ENCODE results near the gene INHA.

Gene INHA

DNA sequence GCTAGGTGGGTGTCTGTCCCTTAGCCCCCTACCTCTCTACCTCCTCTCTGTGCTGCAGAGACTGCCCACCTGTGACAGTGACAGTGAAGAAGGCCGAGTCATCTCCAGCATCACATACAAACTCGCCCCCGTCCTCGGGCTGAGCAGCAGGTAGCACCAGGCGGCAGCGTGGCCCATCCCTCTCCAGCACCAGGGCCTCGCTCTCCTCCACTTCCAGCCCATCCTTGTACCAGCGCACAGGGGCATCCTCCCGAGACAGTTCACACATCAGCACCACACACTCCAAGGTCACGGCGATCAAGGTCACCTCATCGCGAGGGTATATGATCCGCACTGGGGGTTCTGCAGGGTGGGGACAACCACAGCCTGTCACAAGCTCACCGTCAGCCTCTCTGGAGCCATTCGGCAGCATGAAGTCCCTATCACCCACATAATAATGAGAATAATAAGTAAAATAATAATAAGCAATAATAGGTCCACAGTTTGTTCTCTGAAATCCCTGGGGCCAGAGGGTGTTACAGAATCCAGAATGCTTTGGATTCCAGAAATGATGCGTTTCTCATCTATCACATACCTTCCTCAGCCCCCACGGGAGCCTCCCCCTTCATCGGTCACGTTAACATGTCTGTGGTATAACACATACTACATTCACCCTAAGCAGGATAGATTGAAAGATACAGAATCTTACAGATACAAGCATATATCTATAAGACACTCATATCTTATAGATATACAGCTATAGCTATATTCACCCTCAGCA lies 12.8 kb upstream of the INHA start:
- DNase-seq = no peak

DNA sequence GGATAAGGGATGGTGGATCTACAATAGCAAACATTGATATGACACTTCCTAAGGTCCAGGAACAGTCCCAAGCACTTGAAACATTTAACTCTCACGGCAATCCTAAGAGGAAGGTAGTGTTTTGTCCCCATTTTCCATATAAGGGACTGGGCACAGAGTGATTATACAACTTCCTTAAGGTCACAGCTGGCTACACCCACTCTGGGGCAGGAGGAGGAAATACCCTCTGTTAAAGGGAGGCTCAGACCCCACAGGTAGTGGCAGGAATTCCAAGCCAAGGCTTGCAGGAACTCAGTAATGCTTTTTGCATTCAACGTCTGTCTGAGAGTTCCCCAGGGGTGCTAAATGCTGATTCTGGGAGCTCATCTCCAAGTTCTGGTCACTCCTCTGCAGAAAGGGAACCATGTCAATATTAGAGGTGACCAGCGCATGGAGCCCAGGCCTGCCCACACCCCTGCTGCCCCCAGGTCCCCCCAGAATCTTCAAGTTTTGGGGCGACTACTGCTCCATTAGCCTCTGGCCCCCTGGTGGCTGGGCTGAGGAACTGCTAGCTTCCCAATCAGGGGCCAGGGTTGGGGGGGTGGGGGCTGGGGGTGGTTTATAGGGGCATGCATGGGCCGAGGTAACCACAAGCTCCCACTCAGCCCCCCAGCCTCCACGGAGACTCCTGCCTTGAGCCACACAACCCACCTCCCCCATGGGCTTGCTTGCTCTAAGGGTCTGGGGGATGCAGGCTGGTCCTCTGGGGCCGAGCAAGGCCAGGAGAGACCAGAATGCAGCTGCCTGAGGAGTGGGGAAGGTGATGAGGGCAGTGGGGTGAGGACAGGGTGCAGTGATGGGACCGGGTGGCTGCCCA lies 11.8 kb upstream of the INHA start:
- no peak for DNase-seq

DNA sequence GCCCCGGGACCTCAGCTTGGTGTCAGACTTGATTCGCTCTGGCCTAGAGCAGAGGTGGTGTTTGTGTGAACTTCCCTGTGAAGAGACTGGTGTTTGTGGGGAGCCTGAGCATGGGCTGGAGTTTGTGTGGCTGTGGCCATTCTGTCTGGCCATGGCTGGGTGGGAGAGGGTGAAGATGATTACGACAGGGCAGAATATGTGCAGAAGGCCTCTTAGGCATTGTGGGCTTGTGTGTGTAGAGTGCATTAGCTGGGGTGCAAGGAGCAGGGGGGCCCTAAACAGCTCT lies 11.3 kb upstream of the INHA start:
- no peak for DNase-seq

DNA sequence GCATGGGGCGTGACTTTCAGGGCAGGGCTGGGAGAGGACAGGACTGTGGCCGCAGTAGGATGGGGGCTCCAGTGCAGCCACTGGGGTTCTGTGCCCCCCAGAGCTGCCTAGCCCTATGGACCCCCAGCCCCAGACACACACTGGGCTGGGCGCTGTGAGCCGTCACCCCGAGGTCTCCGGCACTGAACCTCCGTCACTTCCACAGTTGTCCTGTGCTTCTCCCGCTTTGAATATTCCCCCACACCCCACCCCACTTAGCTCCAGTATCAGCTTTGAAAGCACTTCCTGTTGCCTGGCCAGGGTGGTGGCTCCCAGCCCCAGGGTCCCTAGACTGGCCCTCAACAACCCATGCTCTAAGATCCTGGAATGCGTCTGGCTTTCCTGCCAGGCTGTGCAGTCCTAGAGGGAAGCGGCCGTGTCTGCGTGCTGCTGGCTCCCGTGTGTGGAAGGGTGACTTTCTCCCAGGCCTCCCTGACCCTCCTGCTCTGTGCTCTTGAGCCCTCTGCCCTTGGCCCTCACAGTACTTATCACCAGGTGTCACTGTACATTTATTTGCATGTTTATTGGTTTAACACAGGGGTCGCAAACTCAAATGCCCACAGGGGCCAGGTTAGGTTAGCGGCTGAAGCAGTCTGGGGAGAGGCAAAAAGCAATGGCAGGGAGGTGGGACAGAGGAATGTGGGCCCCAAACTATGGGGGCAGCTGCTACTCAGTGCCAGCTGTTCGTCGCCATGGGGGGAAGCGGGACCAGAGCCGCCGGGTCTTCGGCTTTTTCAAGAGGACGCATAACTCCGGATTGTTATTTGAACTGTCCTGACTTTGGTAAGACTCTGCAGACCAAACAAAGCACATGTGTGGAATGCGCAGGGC lies 10.7 kb upstream of the INHA start:
- DNase-seq = no peak

DNA sequence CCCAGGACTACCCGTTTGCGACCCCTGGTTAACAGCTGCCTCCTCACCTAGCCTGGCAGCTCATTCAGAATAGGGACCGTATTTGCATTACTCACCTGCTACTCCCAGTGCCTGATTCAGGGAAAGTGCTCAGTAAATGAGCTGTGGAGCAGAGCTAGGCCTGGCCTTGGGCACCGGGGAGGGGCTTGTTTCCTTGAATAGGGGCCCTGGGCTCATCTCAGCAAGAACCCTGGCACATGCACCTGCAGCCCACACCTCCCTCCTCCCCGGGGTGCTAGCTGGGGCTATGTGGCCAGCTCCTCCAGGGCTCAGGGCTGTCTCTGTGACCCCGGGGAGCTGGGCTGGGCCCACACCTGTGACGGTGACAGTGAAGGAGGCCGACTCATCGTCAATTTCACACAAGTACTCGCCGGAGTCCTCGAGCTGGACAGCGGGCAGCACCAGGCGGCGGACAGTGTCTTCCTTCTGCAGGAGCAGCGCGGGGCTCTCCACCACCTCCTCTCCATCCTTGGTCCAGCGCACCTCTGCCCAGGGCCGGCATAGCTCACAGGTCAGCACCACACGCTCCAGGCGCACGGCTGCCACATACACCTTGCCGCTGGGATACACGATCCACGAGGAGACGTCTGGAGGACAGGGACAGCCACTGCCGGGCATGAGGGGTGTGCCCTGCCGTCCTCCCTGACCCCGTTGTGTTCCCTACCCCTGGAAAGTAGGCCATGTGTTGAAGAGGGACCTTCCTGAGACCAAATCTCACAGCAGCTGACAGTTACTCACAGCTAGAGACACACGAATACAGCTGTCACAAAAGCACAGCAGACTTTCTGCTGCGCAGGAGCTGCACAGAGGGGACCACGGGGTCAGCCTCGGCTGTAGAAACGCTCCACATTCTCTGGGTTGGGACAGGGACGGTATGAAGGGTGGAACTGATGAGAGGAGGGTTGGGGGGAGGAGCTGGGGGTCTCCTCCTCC lies 9.8 kb upstream of the INHA start:
- DNase-seq = no peak

DNA sequence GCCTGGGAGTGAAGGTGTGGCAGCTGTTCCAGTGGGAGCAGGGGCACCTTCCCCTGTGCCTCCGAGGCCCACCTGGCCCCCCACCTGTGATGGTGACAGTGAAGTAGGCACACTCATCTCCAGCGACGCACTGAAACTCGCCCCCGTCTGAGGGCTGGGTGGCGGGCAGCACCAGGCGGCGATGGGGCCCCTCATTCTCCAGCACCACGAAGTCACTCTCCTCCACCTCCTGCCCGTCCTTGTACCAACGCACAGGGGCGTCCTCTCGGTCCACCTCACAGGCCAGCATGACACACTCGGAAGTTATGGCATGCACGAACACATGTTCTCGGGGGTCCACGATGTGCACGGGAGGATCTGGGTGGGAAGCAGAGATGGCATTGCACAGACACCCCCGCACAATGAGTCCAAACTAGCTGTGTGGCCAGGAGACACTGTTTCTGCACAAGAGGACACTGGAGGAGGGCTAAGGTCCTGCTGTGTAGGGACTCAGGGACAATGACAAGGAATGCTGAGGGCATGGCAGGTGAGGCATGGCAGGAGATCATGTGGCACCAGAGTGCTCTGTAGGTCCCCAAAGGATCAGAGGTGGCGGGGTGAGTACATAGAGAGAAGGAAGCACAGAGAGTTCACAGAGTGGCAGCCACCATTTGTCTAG lies 8.7 kb upstream of the INHA start:
- DNase-seq = no peak

DNA sequence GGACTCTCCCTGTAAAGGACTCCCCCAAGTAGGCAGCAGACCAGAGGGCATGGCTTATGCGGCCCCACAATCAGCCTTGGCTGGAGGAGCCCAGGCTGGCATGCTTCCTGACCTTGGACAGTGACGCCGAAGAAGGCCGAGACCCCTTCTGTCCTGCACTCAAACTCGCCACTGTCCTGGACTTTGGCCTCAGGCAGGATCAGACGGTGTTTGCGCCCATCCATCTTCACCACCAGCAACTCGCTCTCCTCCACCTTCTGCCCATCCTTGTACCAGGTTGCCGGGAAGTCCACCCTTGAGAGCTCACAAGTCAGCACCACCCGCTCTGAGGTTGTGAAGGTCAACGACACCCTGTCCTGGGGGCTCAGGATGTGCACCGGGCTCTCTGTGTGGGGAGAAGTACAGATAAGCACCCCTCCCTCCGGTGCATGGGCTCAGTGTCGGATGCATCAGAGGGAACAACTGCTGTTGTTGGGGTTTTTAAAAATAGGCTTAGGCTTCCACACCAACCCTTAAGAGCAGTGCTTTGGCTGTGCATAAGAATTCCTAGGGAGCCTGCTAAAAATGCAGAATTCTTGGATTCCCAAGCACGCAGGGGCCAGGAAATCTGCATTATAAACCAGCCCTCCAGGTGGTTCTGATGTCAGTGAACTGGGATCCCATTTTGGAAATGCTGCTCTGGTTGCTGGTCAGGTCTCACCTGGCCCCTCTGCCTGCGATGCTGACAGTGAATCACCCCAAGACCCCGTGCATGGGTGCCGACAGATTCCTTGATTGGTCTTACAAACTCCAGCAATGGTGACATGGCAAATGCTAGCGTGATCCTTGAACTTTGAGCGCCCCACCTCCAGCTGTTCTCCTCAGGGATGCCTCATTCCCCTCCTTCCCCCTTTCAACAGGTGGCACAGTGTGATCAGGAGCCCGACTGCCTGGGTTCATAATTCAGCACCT lies 6.7 kb upstream of the INHA start:
- no peak for DNase-seq

DNA sequence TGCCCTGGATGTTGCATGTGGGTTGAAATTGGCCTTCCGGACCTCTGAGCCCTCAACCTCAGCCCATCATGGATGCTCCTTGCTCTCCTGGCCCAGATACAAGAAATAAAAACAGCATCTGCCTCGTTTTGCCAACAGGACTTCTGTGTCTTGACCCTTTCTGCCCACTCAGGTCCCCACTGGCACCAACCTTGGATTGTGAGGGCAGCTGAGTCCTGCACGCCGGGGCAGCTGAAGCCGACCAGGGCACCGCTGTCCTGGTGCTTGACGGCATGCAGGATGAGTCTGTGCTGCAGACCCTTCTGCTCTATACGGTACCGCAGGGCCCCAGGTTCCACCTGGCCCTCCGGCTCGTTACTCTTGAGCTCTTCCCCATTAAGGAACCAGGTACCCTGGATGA lies 5.5 kb upstream of the INHA start:
- DNase-seq = no peak

DNA sequence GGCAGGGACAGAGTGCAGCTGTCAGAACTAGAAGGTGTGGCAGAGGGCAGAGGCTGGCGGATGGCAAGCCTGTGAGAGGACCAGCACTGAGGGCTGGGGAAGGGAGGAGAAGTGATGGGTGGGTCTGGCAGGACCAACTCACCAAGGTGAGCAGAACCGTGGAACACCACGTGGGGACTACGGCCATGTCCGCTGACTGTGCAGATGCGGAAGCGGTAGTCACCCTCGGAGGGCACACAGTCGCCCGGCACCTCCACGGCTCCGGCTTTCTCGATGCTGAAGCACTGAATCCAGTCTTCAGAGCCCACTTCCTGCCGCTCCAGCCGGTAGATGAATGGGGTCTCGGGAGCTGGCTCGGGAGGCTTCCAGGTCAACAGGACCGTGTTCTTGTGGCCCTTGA lies 5.0 kb upstream of the INHA start:
- DNase-seq = no peak

DNA sequence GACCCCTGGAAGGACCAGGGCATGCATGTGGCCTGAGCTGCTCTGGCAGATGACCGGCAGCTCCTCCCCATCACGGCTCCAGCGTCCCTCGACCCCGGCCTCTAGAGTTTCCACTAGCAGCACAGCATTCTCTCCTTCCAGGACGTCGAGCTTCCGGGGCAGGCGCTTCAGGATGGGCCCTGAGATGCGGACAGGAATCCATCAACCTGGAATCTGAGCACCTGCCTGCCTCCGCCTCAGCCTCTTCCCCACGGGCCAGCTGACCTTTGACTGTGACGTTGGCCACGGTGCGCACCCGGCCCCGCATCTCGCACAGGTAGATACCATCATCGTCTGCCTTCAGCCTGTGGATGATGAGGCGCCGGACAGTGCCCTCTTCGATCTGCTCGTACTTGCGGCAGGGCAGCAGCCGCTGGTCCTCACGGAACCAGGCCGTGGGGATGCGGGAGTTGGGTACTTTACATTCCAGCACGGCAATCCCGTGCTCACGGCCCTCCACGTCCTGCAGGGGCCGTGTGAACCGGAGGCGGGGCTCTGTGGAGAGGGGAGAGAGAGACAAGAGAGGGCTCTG lies 4.2 kb upstream of the INHA start:
- DNase-seq = no peak

DNA sequence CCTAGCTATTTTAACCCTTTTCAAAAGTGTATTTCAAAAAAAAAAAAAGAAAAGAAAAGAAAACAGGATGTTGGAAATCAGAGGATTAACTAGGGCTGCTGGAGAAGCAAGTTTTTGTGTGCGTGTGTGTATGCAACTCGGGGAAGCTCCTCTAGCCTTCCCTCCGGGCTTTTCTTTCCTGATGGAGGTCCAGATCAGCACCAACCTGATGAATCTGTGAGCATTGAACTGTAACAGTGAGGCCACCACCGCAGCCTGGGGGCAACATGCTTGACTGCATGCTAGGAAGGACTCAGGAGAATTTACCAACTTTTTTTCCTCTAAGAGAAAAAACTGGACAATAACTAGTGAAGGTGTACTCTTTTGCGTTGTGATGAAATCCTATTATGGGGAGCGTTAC lies 3.1 kb upstream of the INHA start:
- no peak for DNase-seq

DNA sequence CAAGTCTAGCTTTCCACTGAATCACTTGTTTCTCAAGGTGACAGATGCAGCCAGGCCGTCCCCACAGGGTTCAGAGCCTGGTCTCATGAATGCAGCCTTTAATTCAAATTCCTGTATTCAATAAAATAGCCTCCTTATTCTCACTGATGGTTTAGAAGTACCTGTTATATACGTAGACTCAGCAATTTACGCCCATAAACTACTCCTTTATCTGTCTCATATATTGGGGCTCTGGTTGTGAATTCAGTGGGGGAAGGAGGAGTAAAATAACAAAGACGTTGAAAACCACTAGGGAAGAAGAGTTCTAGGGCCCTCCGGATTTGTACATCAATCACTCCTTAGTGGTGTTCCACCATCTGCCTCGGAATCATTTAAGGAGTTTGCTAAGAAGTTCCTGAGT lies 2.5 kb upstream of the INHA start:
- DNase-seq = no peak

DNA sequence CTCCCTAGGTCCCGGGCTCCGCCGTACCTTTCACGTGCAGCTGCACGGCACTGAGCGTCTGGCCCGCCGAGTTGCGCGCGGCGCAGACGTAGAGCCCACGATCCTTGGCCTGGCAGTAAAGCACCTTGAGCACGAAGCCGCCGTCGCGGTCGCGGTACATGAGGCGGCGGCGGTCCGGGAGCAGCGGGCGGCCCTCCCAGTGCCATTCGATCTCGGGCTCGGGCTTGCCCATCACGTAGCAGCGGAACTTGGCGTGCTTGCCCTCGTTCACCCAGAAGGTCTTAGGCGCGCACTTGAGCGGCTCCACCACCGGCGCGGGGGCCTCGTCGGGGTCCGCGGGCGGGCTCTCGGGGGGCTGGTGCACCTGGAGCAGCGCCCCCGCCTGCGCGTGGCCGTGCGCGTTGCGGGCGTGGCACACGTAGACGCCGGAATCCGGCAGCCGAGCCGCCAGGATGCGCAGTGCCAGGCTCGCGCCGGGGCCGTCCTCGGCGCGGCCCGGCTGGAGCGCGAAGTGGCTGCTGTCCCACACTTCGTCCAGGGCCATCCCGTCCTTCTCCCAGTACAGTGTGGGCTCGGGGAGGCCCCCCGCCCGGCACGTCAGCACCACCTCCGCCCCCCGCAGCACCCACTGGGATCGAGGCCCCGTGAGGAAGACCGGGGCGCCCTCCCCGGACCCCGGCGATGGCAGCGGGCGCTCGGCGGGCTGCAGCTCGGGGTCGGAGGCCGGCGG lies 1.8 kb upstream of the INHA start:
- no peak for DNase-seq

DNA sequence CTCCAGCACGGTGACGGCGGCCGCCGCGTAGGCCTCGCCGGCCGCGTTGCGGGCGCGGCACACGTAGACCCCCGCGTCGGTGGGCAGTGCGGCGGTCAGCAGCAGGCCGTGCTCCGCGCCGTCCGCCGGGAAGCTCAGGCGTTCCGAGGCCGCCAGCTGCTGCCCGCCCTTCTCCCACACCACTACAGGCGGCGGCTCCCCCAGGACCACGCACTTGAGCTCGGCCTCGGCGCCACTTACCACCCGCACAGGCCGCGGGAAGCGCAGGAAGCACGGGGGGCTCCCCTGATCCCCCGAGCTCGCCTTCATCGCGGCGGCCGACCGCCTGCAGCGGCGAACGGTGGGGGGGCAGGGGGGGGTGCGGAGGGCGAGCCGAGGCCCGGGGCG lies 1.2 kb upstream of the INHA start:
- no peak for DNase-seq

DNA sequence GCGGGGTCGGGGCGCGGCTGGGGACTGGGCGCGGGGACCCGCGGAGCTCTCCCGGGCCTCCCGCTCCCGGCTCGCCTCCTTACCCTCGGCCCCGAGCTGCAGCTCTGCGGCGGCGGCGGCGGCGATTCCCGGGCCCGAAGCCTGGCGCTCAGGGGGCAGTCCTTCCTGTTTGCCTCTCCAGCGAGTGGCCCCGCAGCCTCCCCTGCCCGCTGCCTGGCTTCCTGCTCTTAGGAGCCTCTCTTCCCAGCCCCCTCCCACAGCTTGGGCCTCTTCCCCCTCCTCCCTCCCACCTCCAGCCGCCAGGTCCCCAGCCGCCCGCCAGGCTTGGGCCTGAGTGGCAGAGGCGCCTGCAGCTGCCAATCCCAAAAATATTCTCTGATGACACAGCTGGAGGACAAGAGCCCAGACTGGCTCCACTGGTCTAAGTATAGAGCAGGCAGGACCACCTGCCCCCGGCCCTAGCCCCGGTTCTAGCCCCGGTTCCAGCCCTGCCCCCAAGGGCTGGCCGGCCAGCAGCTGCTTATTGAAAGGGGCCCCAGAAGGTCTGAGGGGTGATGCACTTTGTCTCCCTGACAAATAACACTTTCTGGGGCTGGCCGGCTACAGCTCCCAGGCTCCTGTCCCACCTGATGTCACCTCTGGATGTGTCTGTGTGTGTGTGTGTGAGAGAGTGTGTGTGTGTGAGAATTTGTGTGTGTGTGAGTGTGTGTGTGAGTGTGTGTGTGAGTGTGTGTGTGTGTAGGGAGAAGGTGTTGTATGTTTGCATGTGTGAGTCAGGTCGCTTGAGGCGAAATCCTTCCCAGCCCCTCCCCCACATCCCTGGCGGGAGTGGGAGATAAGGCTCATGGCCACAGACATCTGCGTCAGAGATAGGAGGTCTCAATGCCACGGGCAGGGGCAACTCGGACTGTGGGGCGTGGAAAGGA lies 536 bp upstream of the INHA start, which contains the start of gene OBSL1:
OBSL1 (minus strand) TSS at position 229 of the 926 bp plus-strand sequence. CDS start 307 bp downstream, outside the sequence.
- no peak for DNase-seq

DNA sequence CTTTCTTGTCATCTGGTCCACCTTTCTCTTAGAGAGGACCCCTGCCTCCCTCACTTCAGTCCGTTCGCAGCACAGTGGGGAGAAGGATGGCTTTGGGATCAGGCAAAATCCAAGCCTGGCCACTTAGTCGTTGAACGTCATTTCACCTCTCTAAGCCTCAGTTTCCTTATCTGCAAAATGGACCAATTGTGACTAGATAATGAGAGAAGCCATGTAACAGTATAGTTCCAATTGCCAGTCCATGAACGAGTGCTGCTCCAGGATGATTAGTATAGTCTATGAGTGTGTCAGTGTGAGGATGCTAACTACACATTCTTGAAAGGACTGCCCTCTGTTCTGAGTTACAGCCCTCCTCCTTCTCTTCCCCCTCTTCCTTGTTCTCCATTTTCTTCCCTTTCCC lies 1.1 kb downstream of the INHA start:
- DNase-seq = no peak

DNA sequence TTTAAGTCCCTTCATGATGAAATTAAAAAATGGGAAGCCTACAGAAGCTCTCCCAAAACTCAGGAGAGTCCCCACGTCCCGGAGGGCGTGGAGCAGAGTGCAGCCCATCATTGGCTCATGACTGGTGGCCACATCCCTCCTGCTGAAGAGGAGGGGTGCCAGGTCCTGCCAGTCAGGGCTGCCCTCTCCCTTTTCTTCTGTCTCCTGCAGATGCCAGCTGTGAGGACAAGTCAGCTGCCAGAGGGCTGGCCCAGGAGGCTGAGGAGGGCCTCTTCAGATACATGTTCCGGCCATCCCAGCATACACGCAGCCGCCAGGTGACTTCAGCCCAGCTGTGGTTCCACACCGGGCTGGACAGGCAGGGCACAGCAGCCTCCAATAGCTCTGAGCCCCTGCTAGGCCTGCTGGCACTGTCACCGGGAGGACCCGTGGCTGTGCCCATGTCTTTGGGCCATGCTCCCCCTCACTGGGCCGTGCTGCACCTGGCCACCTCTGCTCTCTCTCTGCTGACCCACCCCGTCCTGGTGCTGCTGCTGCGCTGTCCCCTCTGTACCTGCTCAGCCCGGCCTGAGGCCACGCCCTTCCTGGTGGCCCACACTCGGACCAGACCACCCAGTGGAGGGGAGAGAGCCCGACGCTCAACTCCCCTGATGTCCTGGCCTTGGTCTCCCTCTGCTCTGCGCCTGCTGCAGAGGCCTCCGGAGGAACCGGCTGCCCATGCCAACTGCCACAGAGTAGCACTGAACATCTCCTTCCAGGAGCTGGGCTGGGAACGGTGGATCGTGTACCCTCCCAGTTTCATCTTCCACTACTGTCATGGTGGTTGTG lies 2.6 kb downstream of the INHA start:
- no peak for DNase-seq
